Measurements from ENCODE around the gene SERGEF.
A peak's percentile ranks its signal among the peaks of the same experiment; 100 is the strongest.
"Not testable (repeated sequence)": the region's sequence is repeated elsewhere in the genome, so short reads cannot be mapped to it uniquely, and the experiment has no call there.

The SERGEF gene

DNA sequence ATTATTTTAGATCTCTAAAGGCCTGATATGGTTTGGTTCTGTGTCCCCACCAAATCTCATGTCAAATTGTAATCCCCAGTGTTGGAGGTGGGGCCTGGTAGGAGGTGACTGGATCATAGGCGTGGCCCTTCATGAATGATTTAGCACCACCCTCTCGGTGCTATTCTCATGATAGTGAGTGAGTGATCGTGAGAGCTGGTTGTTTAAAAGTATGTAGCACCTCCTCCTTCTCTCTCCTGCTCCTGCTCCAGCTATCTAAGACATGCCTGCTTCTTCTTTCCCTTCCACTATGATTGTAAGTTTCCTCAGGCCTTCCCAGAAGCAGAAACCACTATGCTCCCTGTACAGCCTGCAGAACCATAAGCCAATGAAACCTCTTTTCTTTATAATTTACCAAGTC lies 114.1 kb downstream of the SERGEF start:
- no peak for DNase-seq

DNA sequence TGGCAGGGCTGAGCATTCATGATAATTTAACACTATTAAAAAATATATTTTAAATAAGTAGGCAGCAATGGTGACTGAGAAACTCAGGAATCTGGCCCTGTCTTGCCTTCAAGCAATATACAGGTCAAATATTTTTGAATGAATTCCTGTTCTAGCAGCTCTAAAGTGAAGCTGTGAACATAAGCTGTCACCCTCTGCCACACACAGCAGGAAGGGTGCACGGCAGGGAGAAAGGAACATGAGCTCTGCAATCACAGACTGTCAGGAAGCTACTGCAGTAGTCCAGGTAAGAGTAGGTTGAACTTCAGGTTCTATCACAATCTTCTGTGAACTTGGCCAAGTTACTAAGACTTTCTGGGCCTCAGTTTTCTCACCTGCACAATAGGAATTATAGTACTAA lies 114.8 kb downstream of the SERGEF start:
- no peak for DNase-seq

DNA sequence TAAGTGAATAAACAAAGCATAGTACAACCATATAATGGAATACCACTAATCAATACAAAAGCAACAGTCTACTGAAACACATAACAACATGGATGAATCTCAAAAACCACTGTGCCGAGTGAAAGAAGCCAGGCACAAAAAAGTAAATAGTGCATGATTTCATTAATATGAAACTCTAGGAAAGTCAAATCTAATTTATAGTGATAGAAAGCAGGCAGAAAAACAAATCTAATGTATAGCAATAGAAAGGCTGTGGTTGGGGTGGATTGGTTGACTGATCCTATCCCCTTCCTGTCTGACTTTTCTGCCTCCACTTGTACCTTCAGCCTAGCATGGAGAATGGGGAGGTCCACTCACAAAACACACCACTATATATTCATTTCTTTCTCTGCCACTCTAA lies 115.4 kb downstream of the SERGEF start:
- DNase-seq, result no peak

DNA sequence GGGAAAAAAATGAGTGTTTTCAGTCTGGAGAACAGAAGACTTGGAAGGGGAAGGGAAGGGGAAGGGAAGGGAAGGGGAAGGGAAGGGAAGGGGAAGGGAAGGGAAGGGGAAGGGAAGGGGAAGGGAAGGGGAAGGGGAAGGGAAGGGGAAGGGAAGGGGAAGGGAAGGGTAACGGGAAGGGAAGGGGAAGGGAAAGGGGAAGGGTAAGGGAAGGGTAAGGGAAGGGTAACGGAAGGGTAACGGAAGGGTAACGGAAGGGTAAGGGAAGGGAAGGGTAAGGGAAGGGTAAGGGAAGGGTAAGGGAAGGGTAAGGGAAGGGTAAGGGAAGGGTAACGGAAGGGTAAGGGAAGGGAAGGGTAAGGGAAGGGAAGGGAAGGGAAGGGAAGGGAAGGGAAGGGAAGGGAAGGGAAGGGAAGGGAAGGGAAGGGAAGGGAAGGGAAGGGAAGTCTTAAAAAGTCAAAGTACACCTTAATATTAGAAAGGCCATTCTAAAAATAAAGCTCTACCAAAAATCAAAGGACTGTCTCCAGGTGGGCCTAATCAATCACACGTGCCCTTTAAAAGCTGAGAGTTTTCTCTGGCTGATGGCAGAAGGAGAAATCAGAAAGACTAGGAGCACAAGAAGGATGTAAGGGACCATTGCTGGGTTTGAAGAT lies 116.2 kb downstream of the SERGEF start:
- DNase-seq, result not testable (repeated sequence)

DNA sequence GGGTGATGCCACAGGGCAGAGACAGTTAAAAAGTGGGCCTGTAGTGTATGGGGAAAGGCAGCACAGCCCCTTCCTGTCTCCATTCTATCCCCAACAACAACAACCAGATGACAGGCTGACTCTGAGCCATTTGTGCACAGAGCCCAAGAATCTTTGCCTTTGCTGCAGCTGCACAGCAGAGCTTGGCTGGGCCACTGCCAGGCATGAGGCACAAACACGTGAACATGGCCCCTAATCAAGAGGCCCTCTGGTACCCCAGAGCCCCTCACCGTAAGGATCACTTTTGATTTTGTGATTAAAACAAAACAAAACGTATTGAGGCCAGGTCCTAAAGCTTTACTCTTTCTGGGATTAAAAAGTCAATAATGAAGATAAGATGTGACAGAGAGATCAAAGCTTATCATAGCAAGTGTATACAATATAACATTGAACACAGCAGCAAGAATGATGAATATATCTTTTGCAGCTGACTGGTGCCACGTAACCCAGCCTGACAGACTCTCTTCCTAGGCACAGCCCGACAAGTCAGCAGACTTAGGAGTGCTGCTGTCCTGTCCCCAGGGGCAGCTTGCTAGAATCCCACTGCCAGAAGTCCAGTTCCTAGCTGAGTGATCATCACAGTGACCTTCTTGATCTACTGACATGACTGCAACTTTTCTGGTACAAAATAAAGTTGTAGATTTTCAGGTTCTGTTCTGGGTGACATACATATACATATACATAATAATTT lies 117.8 kb downstream of the SERGEF start:
- no peak for DNase-seq

DNA sequence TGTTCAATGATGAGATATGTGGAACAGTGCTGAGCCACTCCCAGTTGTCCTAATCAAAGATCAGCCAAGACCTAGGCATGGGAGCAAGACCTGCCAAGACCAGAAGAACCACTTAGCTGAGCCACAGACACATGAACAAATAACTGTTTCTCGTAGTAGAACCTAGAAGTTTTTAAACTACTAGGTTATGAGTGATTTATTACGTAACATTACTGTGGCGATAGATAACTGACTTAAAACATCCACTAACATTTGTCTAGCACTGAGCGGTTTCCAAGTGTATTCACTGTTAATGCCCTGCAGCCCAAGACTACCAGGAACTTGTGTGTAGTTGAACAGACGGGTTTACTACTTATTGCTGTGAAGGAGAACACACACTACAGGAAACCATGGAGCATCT lies 120.4 kb downstream of the SERGEF start:
- DNase-seq, result no peak

DNA sequence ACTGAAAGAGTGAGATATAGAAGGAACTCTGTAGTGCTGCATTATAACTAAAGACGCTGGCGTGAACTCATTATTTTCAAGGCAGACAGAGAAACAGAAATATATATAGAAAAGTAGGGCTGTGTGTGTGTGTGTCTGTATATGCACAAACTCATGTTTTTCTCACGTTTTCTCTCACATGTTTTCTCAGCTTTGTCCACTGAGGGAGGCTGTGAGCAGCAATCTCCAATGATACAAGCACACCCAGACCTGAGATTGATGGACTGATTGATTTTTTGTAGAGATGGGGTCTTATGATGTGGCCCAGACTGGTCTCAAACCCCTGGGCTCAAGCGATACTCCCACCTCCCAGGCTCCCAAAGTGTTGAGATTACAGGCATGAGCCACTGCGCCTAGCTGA lies 122.5 kb downstream of the SERGEF start:
- DNase-seq, result no peak

DNA sequence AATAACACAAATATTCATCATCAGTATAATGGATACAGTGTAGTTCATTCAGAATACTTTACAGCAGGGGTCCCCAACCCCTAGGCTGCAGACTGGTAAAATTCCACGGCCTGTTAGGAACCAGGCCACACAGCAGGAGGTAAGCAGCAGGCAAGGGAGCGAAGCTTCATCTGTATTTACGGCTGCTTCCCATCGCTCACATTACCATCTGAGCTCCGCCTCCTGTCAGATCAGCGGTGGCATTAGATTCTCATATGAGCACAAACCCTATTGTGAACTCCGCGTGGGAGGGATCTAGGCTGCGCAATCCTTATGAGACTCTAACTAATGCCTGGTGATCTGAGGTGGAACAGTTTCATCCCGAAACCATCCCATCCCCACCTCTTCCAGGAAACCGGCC lies 125.1 kb downstream of the SERGEF start:
- no peak for DNase-seq

DNA sequence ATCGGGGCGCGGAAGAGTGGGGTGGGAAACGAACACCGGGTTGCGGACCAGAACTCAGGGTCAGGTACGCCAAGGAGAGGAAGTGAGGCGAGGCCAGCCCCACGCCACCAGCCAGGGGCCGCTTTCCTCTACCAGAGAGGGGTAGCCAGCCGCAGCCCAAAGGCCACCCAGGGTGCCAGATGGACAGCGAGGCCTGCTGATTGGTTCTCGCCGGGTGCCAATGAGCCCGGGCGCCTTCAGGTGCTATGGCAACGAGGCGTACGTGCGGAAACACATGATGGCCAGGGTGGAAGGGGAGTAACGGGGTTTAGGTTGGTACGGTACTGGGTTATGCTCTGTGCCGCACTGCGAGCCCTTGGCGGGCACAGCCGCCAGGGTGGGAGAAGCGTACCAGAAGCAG lies 128.9 kb downstream of the SERGEF start:
- no peak for DNase-seq

DNA sequence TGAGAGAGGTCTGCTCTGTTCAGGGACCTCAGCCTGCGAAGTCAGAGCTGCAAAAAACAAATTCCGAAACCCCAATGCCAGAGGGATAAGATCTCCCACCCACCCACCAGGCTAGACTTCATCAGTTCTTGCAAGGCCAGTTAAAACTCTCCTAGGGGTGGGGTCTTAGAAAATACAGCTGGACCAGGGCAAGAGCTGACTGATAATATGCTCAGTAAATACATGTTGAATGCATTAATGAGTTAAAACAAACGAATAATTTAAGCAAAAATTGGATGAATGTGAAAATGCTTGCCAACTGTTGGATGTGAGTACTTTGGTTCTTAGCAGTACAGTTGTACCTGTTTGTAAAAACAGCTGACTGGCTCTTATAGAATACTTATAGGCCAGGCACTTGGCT lies 129.8 kb downstream of the SERGEF start:
- no peak for DNase-seq

DNA sequence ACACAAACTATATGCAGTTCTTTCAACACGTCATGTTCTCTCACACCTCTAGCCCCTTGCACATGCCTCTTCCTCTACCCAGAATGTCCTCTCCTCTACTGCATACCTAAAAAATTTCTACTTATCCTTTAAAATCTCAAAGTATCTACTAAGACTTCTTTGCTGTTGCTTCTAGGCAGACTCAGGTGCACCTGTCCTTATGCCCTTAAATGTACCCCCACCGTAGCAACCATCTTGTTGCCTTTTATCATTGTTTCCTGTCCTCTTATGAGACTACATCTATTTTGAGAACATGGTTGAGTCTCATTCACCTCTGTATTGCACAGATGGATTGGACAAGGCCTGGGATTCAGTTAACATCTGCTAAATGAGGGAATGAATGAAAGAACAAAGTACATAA lies 134.1 kb downstream of the SERGEF start:
- no peak for DNase-seq

DNA sequence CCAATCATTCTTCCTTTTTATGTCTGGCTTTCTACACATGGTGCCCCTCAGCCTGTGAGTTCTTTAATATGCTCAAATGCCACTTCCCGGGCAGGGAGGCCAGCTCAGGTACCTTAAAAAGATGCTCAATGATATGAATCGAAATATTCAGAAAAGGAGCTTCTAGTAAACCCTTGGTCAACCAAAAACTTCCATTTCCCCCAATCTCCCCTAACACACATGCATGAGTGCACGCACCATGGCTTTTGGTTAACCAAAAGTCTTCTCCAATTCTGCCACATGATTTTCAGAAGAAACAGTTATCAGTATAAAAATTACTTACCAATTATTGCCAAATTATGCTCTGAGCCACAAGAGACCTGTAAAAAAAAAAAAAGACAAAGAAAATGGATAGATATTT lies 135.0 kb downstream of the SERGEF start:
- DNase-seq, result no peak

DNA sequence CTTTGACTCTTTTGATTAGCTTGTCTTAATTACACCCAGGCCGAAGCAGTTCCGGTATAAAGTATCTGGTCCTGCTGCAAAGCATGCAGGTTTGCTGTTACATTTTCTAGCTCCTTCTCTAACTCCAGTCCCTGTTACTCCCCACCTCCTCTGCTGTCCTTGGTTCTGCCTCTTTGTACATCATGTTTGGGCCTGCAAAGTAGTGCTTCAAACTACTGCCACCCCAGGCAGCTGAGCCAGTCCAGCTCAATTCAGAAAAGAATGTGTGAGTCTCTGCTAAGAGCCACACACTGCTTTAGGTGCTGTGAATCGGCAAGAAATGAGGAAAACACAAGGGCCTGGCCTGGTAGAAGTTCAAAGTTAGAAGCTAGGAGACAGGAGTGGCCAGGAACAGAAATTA lies 136.0 kb downstream of the SERGEF start:
- no peak for DNase-seq

DNA sequence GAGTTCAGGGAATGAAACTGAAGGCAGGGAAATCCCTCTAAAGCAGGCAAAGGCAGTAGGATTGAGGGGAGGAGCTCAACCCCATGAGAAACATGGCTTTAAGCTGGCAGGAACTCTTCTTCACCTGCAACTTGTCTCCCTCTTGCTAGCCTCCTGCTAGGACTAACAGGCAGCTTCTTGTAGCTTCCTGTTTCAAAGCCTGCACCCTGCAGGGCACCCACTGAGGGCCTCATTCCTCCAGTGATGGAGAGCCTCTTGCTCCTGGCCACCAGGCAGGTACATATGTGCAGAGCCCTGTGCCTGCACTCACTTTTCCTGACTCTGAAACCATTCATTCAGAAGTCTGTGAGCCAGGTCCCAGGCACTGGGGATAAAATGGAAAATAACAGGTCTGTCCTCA lies 137.0 kb downstream of the SERGEF start:
- no peak for DNase-seq

DNA sequence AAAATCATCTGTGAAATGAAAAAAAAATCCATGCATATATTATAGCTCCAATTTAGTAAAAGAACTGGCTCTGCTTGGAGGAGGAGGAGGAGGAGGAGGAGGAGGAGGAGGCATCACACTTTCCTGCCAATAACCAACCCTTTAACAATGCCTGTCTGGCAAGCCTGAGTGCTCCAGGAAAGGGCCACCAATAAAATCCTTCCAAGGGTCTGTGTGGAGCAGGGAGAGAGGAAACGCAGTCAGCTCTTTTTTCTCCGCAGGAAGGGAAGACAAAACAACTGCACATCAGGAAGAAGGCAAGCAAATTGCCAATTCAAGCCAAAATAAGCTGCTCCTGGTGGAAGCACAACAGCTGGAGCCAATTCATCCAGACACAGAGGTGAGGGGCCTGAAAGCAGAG lies 139.3 kb downstream of the SERGEF start:
- no peak for DNase-seq

DNA sequence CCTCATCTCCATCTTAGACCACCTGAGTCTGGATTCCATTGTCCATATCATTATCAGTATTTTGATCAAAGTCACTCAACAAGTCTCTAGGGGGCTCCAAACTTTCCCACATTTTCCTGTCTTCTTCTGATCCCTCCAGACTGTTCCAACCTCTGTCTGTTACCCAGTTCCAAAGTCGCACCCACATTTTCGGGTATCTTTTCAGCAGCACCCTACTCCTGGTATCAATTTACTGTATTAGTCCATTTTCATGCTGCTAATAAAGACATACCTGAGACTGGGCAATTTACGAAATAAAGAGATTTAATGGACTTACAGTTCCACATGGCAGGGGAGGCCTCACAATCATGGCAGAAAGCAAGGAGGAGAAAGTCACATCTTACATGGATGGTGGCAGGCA lies 144.4 kb downstream of the SERGEF start:
- not testable (repeated sequence) for DNase-seq

DNA sequence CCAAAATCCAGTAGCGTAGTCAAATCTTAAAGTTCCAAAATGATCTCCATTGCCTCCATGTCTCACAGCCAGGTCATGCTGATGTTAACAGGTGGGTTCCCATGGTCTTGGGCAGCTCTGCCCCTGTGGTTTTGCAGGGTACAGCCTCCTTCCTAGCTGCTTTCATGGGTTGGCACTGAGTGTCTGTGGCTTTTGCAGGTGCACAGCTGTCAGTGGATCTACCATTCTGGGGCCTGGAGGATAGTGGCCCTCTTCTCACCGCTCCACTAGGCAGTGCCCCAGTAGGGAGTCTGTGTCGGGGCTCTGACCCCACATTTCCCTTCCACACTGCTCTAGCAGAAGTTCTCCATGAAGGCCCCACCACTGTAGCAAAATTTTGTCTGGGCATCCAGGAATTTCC lies 145.5 kb downstream of the SERGEF start:
- no peak for DNase-seq

DNA sequence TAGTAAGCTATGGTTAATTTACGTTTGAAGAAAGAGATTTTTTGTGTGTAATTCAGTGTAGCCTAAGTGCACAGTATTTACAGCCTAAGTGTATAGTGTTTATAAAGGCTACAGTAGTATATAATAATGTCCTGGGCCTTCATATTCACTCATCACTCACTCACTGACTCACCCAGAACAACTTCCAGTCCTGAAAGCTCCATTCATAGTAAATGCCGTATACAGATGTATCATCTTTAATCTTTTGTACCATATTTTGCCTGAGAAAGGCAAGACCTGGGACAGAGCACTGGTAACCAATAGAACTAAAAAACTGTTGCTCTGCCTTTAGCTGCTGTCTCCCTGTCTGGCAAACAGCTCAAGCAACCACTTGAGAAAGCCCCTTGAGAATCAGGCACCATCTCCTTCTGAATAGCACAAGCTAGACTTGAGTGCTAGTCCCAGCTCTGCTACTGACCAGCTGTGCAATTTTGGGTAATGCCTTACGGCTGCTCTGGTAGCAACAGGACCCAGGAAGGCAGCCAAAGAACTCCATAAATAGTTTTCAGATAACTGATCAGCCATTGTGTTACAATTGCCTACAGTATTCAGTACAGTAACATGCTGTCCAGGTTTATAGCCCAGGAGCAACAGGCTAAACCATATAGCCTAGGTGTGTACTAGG lies 146.9 kb downstream of the SERGEF start:
- DNase-seq, result peak; percentile 10 to 14

DNA sequence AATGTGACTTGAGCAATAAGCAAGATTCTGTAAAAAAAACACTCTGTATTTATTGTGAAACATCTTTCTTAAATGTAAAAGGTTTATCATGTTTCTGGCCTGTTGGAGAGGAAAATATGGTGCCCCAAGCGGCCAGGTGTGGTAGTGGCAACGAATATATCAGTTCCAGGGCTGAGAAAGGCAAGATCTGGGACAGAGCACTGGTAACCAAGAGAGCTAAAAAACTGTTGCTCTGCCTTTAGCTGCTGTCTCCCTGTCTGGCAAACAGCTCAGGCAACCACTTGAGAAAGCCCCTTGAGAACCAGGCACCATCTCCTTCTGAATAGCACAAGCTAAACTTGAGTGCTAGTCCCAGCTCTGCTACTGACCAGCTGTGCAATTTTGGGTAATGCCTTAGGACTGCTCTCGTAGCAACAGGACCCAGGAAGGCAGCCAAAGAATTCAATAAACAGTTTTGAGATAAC lies 148.3 kb downstream of the SERGEF start:
- no peak for DNase-seq

DNA sequence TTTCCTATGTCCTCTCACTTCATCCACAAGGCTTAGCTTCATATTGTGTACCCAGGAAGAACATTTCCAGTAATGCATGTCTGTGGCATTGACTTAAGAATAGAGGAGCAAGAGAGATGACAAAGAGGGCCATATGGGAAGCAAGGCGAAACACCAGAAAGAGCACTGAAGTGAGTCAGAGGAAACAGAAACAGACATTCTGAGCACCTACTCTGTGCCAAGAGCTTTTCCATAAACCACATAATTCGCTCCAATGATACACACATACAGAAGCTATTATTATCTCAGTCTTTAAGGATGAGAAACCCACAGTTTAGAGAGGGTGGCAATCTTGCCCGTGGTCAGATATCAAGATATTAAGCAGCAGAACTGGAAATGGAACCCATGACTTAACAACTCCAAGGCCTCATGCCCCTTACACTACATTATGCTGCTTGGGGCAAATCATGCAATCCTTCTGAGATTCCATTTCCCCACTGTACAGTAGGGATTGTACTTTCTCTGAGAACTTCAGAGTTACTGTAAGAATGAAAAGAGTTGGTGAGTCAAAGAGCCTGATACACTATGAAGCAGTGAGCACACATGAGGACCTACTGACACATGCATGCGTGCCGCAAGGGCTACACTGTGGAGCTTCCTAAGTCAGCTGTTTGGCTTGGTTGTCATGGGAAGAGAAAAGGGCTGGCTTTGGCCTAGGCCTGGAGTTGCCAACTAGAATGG lies 151.7 kb downstream of the SERGEF start:
- no peak for DNase-seq

DNA sequence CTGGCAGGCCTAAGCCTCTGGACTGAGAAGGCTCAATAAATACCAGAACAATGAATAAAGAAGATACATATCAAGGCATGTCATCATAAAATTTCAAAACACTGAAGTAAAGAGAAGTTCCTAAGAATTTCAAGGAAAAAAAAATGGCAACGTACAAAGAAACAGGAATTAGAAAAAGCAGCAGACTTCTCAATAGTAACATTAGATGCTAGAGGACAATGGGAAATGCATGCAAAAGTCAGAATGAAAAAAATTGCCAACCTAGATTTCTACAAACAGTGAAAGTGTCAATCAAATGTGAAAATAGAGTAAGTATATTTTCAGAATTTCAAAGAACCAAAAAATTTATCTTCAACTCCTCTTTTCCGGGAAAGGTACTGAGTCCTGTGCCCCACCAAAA lies 153.3 kb downstream of the SERGEF start:
- DNase-seq, result no peak

DNA sequence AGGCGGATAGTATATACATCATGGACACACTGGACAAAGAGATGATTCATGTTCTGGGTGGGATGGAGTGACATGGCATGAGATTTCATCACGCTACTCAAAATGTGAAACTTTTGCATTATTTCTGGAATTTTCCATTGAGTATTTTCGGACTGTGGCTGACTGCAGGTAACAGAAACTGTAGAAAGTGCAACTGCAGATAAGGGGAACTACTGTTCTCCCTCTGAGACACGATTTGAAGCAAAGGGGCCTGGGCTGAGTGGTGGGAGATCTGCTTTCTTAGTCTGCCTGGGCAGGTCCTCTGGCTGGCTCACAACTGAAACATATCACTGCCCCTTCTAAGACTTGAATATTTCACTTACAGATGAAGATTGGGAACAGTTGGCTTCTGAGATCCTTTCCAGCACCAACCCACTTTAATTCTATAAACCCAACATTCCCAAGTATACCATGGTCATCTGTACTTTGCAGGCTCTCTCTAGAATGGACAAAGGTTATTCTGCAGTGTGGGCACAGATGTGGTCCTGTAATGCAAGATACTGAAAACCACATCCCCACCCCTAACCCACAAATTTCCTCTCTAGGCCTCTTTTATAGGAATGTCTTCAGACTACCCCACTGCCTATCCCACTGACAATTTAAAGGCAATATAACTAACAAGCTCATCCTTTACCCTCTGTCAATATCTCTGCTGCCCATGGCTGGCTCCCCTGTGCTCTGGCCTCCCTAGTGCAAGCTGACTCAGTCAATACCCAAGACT lies 157.1 kb downstream of the SERGEF start:
- no peak for DNase-seq

DNA sequence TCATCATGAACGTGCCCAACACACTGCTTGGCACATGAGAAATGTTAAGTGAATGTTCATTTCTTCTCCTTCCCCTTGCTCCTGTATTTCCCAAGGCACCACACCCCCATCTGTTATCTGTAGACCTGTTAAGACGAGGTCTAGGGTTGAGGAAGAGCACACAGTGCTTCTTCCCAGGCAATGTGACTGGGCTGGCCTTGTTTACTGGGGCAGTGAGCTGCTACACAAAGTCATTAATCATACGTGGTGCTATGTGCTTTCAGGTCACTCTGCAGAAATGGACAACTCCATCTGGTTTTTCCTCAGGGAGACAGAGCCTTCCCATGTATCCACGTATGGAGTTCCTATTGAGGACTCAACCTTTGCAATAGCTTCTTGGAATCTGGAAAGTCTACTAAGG lies 159.6 kb downstream of the SERGEF start:
- DNase-seq, result no peak

All from NCI-H187 (cell line).